Adipocyte (in vitro differentiated cells): Measurements from ENCODE around the gene PSMB2.
"Not testable (repeated sequence)": the region's sequence is repeated elsewhere in the genome, so short reads cannot be mapped to it uniquely, and the experiment has no call there.

Experiments used
- DNase-seq: peaks from one replicate; pipeline ENCODE4 v3.0.0-alpha.2; 2015; ENCODE audit warnings: low read depth
- H3K27me3 ChIP-seq: replicated peaks from 2 replicates; pipeline ENCODE4 v1.7.0; 2013; ENCODE audit warnings: mild to moderate bottlenecking, low read length, moderate library complexity; ENCODE audit not compliant: control insufficient read depth, insufficient read depth
- H3K36me3 ChIP-seq: 2 replicates; pipeline ENCODE4 v1.7.0; 2013; ENCODE audit warnings: low read length, mild to moderate bottlenecking, moderate library complexity; ENCODE audit not compliant: control insufficient read depth, insufficient read depth, severe bottlenecking
- H3K4me1 ChIP-seq: 2 replicates; pipeline ENCODE4 v1.7.0; 2013; ENCODE audit warnings: mild to moderate bottlenecking, low read length, moderate library complexity; ENCODE audit not compliant: control insufficient read depth, insufficient read depth
- H3K4me3 ChIP-seq: 2 replicates; pipeline ENCODE4 v1.7.0; 2013; ENCODE audit warnings: mild to moderate bottlenecking, low read length, moderate library complexity
- H3K9ac ChIP-seq: 2 replicates; pipeline ENCODE4 v1.7.0; 2013; ENCODE audit warnings: mild to moderate bottlenecking, low read length, moderate library complexity
- H3K9me3 ChIP-seq: 2 replicates; pipeline ENCODE4 v1.7.0; 2013; ENCODE audit warnings: mild to moderate bottlenecking, low read length, moderate library complexity; ENCODE audit not compliant: control insufficient read depth

Gene PSMB2

DNA sequence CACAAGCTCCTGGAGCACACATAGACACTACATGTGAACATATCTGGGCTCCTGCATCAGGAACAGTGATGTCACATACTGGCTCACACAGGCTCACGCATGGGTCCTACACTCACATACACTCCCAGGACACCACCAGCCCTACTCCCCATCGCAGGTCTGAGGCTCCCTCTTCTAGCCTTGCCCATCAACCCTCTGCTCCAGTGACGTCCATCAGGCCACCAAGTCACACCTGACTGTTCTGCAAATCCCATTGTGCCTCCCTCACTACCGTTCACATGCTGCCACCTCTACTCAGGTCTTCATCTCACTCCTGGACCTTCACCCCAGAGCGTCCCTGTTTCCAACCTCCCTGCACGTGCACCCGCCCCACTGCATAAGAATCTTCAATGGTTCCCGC, 50.1 kb downstream of the PSMB2 start:
- Histone ChIP-seq H3K27me3 (no peaks in the 10 kb centered on the region), H3K9me3 (no peaks in the 10 kb centered on the region), H3K36me3 (peaks cover 4% of the 10 kb centered on the region), H3K4me3 (no peak overlapping the region), H3K4me1 (no peaks in the 10 kb centered on the region), H3K9ac (no peak overlapping the region)
- DNase-seq: no peak

GRCh38 chr1:35590476-35591040, 50.8 kb downstream of the PSMB2 start:
- no peak overlapping the region for H3K4me3 ChIP-seq
- H3K9me3 ChIP-seq: no peaks in the 10 kb centered on the region
- no peak overlapping the region for H3K9ac ChIP-seq
- no peaks in the 10 kb centered on the region for H3K27me3 ChIP-seq
- H3K4me1 ChIP-seq: no peaks in the 10 kb centered on the region
- H3K36me3 ChIP-seq: peaks cover 4% of the 10 kb centered on the region
- no peak for DNase-seq

DNA sequence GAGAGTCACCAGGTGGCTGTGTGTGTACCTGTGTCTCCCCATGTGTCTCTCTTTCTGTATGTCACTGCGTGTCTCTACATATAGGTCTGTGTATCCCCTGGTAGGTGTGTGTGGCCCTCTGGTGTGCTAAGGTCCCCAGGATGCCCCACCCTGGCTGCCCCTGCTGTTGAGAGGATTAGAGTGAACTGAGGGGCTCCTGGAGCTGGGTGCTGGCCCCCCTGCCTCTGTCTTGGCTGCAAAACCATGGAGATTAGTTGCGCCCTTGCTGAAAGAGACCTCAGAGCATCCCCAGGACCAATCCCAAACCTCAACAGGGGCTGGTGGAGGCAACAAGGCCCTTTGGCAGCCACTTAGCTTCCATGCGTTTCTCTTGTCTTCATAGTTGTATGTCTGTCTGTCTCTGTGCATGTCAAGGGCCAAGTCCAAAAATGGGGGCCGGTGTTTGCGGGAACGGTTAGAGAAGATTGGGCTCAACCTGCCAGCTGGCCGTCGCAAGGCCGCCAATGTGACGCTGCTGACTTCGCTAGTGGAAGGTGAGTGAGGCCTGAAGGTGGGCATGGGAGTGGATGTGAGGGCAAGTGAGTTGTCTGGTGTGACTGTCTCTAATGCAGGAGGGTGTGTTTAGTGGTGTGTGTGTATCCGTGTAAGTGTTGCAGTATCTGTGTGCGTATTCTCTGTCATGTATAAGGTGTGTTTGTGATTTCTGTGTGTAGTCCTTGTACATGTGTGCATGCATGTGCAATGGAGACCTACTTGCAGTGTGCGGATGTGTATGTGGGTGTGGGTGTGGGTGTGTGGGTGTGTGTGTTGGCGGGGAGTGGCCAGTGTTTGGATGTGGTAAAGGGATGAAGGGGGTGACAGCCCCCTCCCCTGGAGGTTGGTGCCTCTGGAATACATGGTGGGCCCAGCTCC, 51.6 kb downstream of the PSMB2 start:
- no peak for DNase-seq
- Histone ChIP-seq H3K36me3 (peaks cover 4% of the 10 kb centered on the region), H3K27me3 (no peaks in the 10 kb centered on the region), H3K4me3 (no peak overlapping the region), H3K9ac (no peak overlapping the region), H3K9me3 (no peaks in the 10 kb centered on the region), H3K4me1 (no peaks in the 10 kb centered on the region)

- no peaks in the 10 kb centered on the region for H3K4me1 ChIP-seq
- peaks cover 4% of the 10 kb centered on the region for H3K36me3 ChIP-seq
- no peaks in the 10 kb centered on the region for H3K9me3 ChIP-seq
- no peak overlapping the region for H3K9ac ChIP-seq
- H3K27me3 ChIP-seq: no peaks in the 10 kb centered on the region
- H3K4me3 ChIP-seq: no peak overlapping the region
- no peak for DNase-seq
Measured at GRCh38 chr1:35588197-35588910, 53.0 kb downstream of the PSMB2 start.

DNA sequence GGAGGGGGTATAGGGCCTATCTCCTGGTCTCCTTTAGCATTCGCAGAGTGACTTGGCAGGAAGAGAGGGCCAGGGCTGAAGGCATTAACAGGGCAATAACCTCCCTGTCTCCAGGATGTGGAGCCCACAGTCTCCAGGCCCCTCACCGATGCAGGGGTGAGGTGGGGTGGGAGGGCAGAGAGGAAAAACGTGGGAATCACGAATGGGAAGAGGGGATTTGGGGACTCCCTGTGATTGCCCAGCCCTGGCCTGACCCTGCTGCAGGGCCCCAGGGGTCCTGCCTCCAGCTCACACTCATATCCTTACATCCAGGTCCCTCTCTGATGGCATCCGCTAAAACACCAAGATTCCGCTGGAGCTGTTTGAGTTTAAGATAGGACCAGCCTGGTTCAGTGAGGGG, 53.6 kb downstream of the PSMB2 start:
- no peaks in the 10 kb centered on the region for H3K9me3 ChIP-seq
- no peak overlapping the region for H3K9ac ChIP-seq
- DNase-seq: no peak
- no peaks in the 10 kb centered on the region for H3K27me3 ChIP-seq
- H3K36me3 ChIP-seq: peaks cover 4% of the 10 kb centered on the region
- H3K4me1 ChIP-seq: no peaks in the 10 kb centered on the region
- H3K4me3 ChIP-seq: no peak overlapping the region

DNA sequence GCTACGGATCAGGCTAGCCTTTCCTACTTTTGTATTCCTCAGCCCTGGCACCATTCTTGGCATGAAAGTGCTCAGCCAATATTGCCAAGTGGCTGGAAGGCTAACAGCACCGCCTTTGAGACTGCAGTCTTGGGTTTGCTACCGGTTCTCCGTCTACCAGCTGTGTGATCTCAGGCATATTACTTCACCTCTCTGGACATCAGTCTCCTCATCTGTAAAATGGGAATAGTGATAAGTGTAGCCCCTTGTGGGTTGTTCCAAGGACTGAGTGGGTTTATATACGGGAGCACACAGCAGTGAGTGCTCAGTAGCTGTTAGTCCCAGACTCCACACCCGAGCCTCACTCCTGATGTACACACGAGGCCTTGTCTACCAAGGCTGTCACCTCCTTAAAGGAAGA, 54.5 kb downstream of the PSMB2 start:
- Histone ChIP-seq H3K36me3 (peaks cover 4% of the 10 kb centered on the region), H3K4me1 (no peaks in the 10 kb centered on the region), H3K27me3 (no peaks in the 10 kb centered on the region), H3K4me3 (no peak overlapping the region), H3K9me3 (no peaks in the 10 kb centered on the region), H3K9ac (no peak overlapping the region)
- no peak for DNase-seq

DNA sequence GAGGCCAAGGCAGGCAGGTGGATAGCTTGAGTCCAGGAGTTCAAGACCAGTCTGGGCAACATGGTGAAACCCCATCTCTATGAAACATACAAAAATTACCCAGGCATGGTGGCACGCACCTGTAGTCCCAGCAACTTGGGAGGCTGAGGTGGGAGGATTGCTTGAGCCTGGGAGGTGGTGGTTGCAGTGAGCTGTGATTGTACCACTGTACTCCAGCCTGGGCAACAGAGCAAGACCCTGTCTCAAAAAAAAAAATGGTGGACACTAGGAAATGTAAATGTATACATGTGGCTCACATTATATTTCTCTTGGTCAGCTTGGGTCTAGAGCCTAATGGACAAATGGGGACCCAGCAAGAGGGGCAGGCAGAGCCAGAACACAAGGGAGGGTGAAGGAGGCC, 55.5 kb downstream of the PSMB2 start:
- not testable (repeated sequence) for H3K36me3 ChIP-seq, H3K4me1 ChIP-seq, H3K9ac ChIP-seq, H3K4me3 ChIP-seq, DNase-seq, H3K27me3 ChIP-seq, H3K9me3 ChIP-seq

GRCh38 chr1:35585281-35585680, 56.0 kb downstream of the PSMB2 start:
- no peaks in the 10 kb centered on the region for H3K27me3 ChIP-seq
- DNase-seq: no peak
- no peak overlapping the region for H3K9ac ChIP-seq
- no peaks in the 10 kb centered on the region for H3K36me3 ChIP-seq
- H3K4me1 ChIP-seq: no peaks in the 10 kb centered on the region
- no peak overlapping the region for H3K4me3 ChIP-seq
- no peaks in the 10 kb centered on the region for H3K9me3 ChIP-seq

GRCh38 chr1:35581621-35582020, 59.7 kb downstream of the PSMB2 start:
- not testable (repeated sequence) for H3K9ac ChIP-seq, DNase-seq, H3K4me3 ChIP-seq, H3K9me3 ChIP-seq, H3K36me3 ChIP-seq
- Histone ChIP-seq H3K27me3 (peaks cover 12% of the 10 kb centered on the region), H3K4me1 (peaks cover 15% of the 10 kb centered on the region)

- Histone ChIP-seq H3K27me3 (peaks cover 16% of the 10 kb centered on the region), H3K4me1 (peaks cover 15% of the 10 kb centered on the region), H3K36me3 (no peaks in the 10 kb centered on the region), H3K9me3 (no peaks in the 10 kb centered on the region), H3K4me3 (no peak overlapping the region), H3K9ac (no peak overlapping the region)
- no peak for DNase-seq
Measured at GRCh38 chr1:35580949-35581388, 60.4 kb downstream of the PSMB2 start.
